K562 (cell line): ENCODE results near the gene IRF9. TPM values are rescaled to one million over a fixed set of nuclear protein-coding genes. Genes with fewer than 3 reads are reported as not detected.

ENCODE experiments used
- ESRRA ChIP-seq: fragments of 450-650 bp; IDR thresholded peaks from 2 replicates; pipeline ENCODE4 v1.6.1; 2014; ENCODE audit warnings: low read depth, mild to moderate bottlenecking, moderate library complexity, borderline replicate concordance
- FOSL1 ChIP-seq: fragments of 200-800 bp; sonication (Bioruptor generic); conservative IDR thresholded peaks from 2 replicates; pipeline ENCODE4 v1.6.1; 2016; ENCODE audit warnings: missing genetic modification characterization, missing compliant biosample characterization
- HNRNPH1 ChIP-seq: fragments of 200-400 bp; formaldehyde crosslinking; optimal IDR thresholded peaks from 2 replicates; pipeline ENCODE3; 2017; ENCODE audit warnings: low read depth, mild to moderate bottlenecking, low read length, moderate library complexity
- KHSRP ChIP-seq: fragments of 450-650 bp; IDR thresholded peaks from 2 replicates; pipeline ENCODE4 v1.6.1; 2017
- MAFK ChIP-seq: IDR thresholded peaks from 2 replicates; pipeline ENCODE4 v1.6.1; 2011; ENCODE audit warnings: low read length, improper control_type of control experiment
- NFIC ChIP-seq: fragments of 450-650 bp; IDR thresholded peaks from 2 replicates; pipeline ENCODE4 v1.6.1; 2017; ENCODE audit warnings: mild to moderate bottlenecking, inconsistent platforms
- TEAD4 ChIP-seq, 2 experiments: sonication (generic) in 1 of 2; formaldehyde crosslinking in 1 of 2; IDR thresholded peaks; 2 replicates each; pipeline versions ENCODE4 v1.6.1 to v1.8.0; 2012 to 2022; ENCODE audit warnings: borderline replicate concordance in 1 of 2, inconsistent platforms in 1 of 2, low read length in 1 of 2, mild to moderate bottlenecking in 1 of 2, missing genetic modification reagents in 1 of 2
- ZBTB11 ChIP-seq, 3 experiments: fragments of 200-800 bp in 1 of 3; fragments of 250-450 bp in 1 of 3; fragments of 450-650 bp in 1 of 3; sonication (Bioruptor Pico) in 1 of 3; sonication (Bioruptor generic) in 1 of 3; formaldehyde crosslinking in 1 of 3; IDR thresholded peaks; 2 replicates each; pipeline versions ENCODE4 v1.6.1 to v1.8.0; 2016 to 2022; ENCODE audit warnings: mild to moderate bottlenecking in 2 of 3, missing genetic modification characterization in 2 of 3, missing compliant biosample characterization in 1 of 3, moderate library complexity in 1 of 3
- ZNF316 ChIP-seq: fragments of 450-650 bp; IDR thresholded peaks from 2 replicates; pipeline ENCODE4 v1.6.1; 2016
- ZNF324 ChIP-seq: fragments of 250-450 bp; sonication (Bioruptor Pico); IDR thresholded peaks from 2 replicates; pipeline ENCODE4 v1.4.0; 2020; ENCODE audit warnings: mild to moderate bottlenecking
- polyA plus RNA-seq, 8 experiments: library from polyadenylated mRNA; depleted of rRNA in 4 of 8; stranded (reverse) in 5 of 8; unstranded in 3 of 8; fragments of >200 nt; fragmentation: Nextera tagmentation in 2 of 8; fragmentation: Illumina TruSeq in 1 of 8; extraction: Ambion mirVana in 2 of 8; extraction: Trizol in 1 of 8; gene quantifications; 2 replicates each; pipeline versions ENCODE4 v1.2.1 to v1.2.3, GENCODE V29; 2011 to 2014; ENCODE audit warnings: inconsistent platforms in 1 of 8, missing spikeins in 1 of 8
- total RNA-seq, 7 experiments: library from RNA; depleted of rRNA in 6 of 7; stranded (reverse); fragments of >200 nt in 6 of 7; fragmentation: Illumina TruSeq in 2 of 7; extraction: Trizol in 2 of 7; gene quantifications; 2 replicates each; pipeline versions ENCODE4 v1.2.1 to v1.2.3, GENCODE V29; 2011 to 2021; ENCODE audit warnings: low replicate concordance in 1 of 7
- TF ChIP-seq, protein P1 (sequence below), 2 experiments: fragments of 450-650 bp in 1 of 2; IDR thresholded peaks; 2 replicates each; pipeline ENCODE4 v1.6.1; 2011 to 2017; ENCODE audit warnings: low read depth in 2 of 2, antibody characterized with exemption in 1 of 2, borderline replicate concordance in 1 of 2, low read length in 1 of 2, mild to moderate bottlenecking in 1 of 2, mixed read lengths in 1 of 2; ENCODE audit not compliant: control insufficient read depth in 1 of 2
- TF ChIP-seq, protein P2 (sequence below): fragments of 250-450 bp; sonication (Bioruptor Pico); IDR thresholded peaks from 2 replicates; pipeline ENCODE4 v1.4.0; 2020; ENCODE audit warnings: mild to moderate bottlenecking, moderate library complexity, borderline replicate concordance
- TF ChIP-seq, protein P3 (sequence below): IDR thresholded peaks from 2 replicates; pipeline ENCODE4 v1.6.1; 2011; ENCODE audit not compliant: insufficient read length; ENCODE audit errors: extremely low read depth

The IRF9 gene
- total and polyA plus RNA-seq, 9 of the 15 experiments (the other 6 are each of a cell fraction or from before 2014, with no cell fraction given): 0.79 to 14.8 (median 6.1) TPM

DNA sequence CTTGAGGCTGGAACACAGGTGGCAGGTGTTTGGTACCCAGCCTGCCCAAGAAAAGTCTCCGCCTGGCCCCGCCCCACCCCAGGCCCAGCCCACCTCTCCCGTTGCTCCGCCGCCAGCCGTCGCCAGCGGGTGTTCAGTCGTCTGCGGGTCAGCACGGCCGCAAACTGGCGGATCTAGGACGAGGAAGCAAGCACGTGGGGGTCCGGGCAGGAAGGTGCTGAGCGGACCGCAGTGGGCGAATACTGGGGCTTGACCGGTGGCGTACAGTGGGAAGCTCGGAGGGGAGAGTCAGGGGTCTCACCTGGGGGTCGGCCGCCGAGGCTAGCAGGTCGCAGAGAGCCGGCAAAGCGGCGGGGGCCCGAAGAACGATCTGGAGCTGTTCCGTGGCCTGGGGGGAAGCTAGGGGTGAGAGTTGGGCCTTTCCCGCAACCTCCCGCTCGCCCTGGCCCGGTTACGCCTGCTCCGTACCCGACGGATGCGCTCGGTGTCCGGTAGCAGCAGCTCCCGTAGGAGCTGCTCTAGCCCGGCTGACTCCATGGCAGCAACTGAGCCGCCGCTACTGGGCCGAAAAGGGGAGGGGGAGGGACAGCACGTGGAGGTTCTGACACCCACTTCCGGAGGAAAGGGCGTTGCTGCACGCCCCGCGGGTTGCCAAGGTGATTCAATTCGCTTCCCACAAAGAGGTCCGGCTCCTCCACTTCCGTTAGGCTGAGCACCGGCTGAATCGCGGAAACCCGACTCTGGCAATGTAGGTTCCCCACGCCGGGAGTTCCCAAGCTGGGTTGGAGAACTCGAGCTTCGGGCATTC is 27.4 kb downstream of the IRF9 start, which contains the start of gene IPO4 (continued):
- TF ChIP-seq, protein P1, sequence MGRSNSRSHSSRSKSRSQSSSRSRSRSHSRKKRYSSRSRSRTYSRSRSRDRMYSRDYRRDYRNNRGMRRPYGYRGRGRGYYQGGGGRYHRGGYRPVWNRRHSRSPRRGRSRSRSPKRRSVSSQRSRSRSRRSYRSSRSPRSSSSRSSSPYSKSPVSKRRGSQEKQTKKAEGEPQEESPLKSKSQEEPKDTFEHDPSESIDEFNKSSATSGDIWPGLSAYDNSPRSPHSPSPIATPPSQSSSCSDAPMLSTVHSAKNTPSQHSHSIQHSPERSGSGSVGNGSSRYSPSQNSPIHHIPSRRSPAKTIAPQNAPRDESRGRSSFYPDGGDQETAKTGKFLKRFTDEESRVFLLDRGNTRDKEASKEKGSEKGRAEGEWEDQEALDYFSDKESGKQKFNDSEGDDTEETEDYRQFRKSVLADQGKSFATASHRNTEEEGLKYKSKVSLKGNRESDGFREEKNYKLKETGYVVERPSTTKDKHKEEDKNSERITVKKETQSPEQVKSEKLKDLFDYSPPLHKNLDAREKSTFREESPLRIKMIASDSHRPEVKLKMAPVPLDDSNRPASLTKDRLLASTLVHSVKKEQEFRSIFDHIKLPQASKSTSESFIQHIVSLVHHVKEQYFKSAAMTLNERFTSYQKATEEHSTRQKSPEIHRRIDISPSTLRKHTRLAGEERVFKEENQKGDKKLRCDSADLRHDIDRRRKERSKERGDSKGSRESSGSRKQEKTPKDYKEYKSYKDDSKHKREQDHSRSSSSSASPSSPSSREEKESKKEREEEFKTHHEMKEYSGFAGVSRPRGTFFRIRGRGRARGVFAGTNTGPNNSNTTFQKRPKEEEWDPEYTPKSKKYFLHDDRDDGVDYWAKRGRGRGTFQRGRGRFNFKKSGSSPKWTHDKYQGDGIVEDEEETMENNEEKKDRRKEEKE (IDR thresholded peaks at IDR 0.05; ENCODE audit: borderline replicate concordance in 1 of 2, control insufficient read depth in 1 of 2, low read depth in 2 of 2, low read length in 1 of 2): peak in 1 of 2 experiments; percentile 92; a peak in 2 of 4 replicates
- TF ChIP-seq ESRRA (peak; percentile 77; the same call in 1 of the 2 replicates), HNRNPH1 (no peak), NFIC (peak; percentile 14; the same call in 1 of the 2 replicates), KHSRP (no peak), TEAD4 (IDR thresholded peaks at IDR 0.05; ENCODE audit: low read length) (peak; percentile 58), TEAD4 (CRISPR knock-in tag; IDR thresholded peaks at IDR 0.05; ENCODE audit: borderline replicate concordance) (no peak), ZNF316 (no peak), ZBTB11 (CRISPR knock-in tag; IDR thresholded peaks at IDR 0.05) (peak; percentile 98 to 100 (median 99)), FOSL1 (tag) (0 out of 2 replicates have a peak, but pooled peaks have one; percentile 20), ZNF324 (CRISPR knock-in tag) (0 out of 2 replicates have a peak, but pooled peaks have one; percentile 41), MAFK (no peak)
- TF ChIP-seq, protein P2, sequence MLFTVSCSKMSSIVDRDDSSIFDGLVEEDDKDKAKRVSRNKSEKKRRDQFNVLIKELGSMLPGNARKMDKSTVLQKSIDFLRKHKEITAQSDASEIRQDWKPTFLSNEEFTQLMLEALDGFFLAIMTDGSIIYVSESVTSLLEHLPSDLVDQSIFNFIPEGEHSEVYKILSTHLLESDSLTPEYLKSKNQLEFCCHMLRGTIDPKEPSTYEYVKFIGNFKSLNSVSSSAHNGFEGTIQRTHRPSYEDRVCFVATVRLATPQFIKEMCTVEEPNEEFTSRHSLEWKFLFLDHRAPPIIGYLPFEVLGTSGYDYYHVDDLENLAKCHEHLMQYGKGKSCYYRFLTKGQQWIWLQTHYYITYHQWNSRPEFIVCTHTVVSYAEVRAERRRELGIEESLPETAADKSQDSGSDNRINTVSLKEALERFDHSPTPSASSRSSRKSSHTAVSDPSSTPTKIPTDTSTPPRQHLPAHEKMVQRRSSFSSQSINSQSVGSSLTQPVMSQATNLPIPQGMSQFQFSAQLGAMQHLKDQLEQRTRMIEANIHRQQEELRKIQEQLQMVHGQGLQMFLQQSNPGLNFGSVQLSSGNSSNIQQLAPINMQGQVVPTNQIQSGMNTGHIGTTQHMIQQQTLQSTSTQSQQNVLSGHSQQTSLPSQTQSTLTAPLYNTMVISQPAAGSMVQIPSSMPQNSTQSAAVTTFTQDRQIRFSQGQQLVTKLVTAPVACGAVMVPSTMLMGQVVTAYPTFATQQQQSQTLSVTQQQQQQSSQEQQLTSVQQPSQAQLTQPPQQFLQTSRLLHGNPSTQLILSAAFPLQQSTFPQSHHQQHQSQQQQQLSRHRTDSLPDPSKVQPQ: no peak
- TF ChIP-seq, protein P3, sequence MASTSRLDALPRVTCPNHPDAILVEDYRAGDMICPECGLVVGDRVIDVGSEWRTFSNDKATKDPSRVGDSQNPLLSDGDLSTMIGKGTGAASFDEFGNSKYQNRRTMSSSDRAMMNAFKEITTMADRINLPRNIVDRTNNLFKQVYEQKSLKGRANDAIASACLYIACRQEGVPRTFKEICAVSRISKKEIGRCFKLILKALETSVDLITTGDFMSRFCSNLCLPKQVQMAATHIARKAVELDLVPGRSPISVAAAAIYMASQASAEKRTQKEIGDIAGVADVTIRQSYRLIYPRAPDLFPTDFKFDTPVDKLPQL: no peak
